GM12878 (cell line): Measurements from ENCODE around the gene PHACTR3. TPM values are rescaled to one million over a fixed set of nuclear protein-coding genes. Genes with fewer than 3 reads are reported as not detected.

ENCODE experiments used
- ATAC-seq: fragments of 200-7000 bp; cut with Tn5 transposase; 3 replicates; pipeline ENCODE4 v1.9.1; 2020; ENCODE audit warnings: mild to moderate bottlenecking, moderate library complexity
- BruUV-seq: library from RNA; stranded (reverse); fragments of 400-500 nt; replicated peaks from 2 replicates; lab custom pipeline; 2021; lab: Mats Ljungman, UMichigan
- CTCF ChIA-PET: fragments of 300-600 bp; sonication (Branson Sonifier 250); formaldehyde crosslinking; extraction: SDS; loops from one replicate; lab custom pipeline; 2021; ENCODE audit warnings: inconsistent platforms; lab: Yijun Ruan, JAX
- POLR2A ChIA-PET: fragments of 350-600 bp; formaldehyde crosslinking; extraction: SDS; loops from one replicate; lab custom pipeline; 2021; ENCODE audit warnings: inconsistent platforms; lab: Charles Lee
- RAD21 ChIA-PET: fragments of 300-600 bp; sonication (Branson Sonifier 250); formaldehyde crosslinking; loops from one replicate; lab custom pipeline; 2023; ENCODE audit warnings: antibody characterized with exemption; ENCODE audit not compliant: unreplicated experiment; lab: Charles Lee
- SMC1A ChIA-PET: fragments of 300-600 bp; sonication (Branson Sonifier 250); formaldehyde crosslinking; loops from one replicate; lab custom pipeline; 2023; ENCODE audit not compliant: unreplicated experiment, uncharacterized antibody; lab: Charles Lee
- DNase-seq: peaks from one replicate; pipeline ENCODE4 v3.0.0-alpha.2; 2011; ENCODE audit warnings: low read depth, low spot score
- FAIRE-seq: peaks from 3 replicates; lab custom pipeline; 2011; peaks lifted over from hg19 to GRCh38; lab: Jason Lieb, UNC
- H2AFZ ChIP-seq: 2 replicates; pipeline ENCODE4 v1.6.0; 2011; ENCODE audit warnings: low read depth, low read length, control low read depth; ENCODE audit not compliant: control insufficient read depth
- H3K27ac ChIP-seq: 2 replicates; pipeline ENCODE4 v1.5.1; 2011; ENCODE audit warnings: control low read depth; ENCODE audit not compliant: control insufficient read depth, insufficient read depth
- H3K27me3 ChIP-seq, 2 experiments: replicated peaks in 1 of 2; 2 replicates each; pipeline versions ENCODE4 v1.6.0 to v1.6.1; 2011; ENCODE audit warnings: low read length in 1 of 2; ENCODE audit not compliant: control insufficient read depth in 2 of 2, insufficient read depth in 2 of 2
- H3K36me3 ChIP-seq, 2 experiments: 2 replicates each; pipeline ENCODE4 v1.5.1; 2011; ENCODE audit warnings: low read length in 1 of 2; ENCODE audit not compliant: control insufficient read depth in 2 of 2, insufficient read depth in 2 of 2
- H3K4me1 ChIP-seq: 2 replicates; pipeline ENCODE4 v1.6.1; 2011; ENCODE audit warnings: mild to moderate bottlenecking, low read length, moderate library complexity, mixed read lengths; ENCODE audit not compliant: control insufficient read depth, insufficient read depth
- H3K4me2 ChIP-seq: 2 replicates; pipeline ENCODE4 v1.6.0; 2011; ENCODE audit warnings: control low read depth; ENCODE audit not compliant: control insufficient read depth, insufficient read depth
- H3K4me3 ChIP-seq: fragments of 200-600 bp; sonication (generic); 2 replicates; pipeline ENCODE4 v1.5.1; 2016
- H3K79me2 ChIP-seq: 2 replicates; pipeline ENCODE4 v1.6.0; 2011; ENCODE audit warnings: low read length; ENCODE audit not compliant: control insufficient read depth, insufficient read depth
- H3K9ac ChIP-seq: 2 replicates; pipeline ENCODE4 v1.8.0; 2011; ENCODE audit warnings: low read length, control low read depth, mixed read lengths; ENCODE audit not compliant: control insufficient read depth, insufficient read depth
- H3K9me3 ChIP-seq: replicated peaks from 3 replicates; pipeline ENCODE4 v1.5.1; 2011; ENCODE audit warnings: mild to moderate bottlenecking, low read length; ENCODE audit not compliant: control insufficient read depth, insufficient read depth
- H4K20me1 ChIP-seq: 2 replicates; pipeline ENCODE4 v1.6.0; 2011; ENCODE audit not compliant: control insufficient read depth, insufficient read depth
- ASH2L ChIP-seq: fragments of 300-600, 200-600 bp; sonication (generic); IDR thresholded peaks from 2 replicates; pipeline ENCODE4 v1.6.1; 2017; ENCODE audit warnings: low read depth, mild to moderate bottlenecking, borderline replicate concordance
- BACH1 ChIP-seq: fragments of 450-650 bp; IDR thresholded peaks from 2 replicates; pipeline ENCODE4 v1.6.1; 2017; ENCODE audit warnings: mild to moderate bottlenecking, borderline replicate concordance
- BMI1 ChIP-seq: fragments of 450-650 bp; IDR thresholded peaks from 2 replicates; pipeline ENCODE4 v1.6.1; 2016; ENCODE audit warnings: mild to moderate bottlenecking, moderate library complexity, borderline replicate concordance
- E4F1 ChIP-seq: fragments of 450-650 bp; IDR thresholded peaks from 2 replicates; pipeline ENCODE4 v1.6.1; 2018; ENCODE audit warnings: borderline replicate concordance, mild to moderate bottlenecking; ENCODE audit not compliant: partially characterized antibody
- GABPA ChIP-seq: IDR thresholded peaks from 2 replicates; pipeline ENCODE4 v1.6.1; 2014; ENCODE audit warnings: antibody characterized with exemption, low read depth, mild to moderate bottlenecking, inconsistent platforms
- KDM1A ChIP-seq: fragments of 200-600 bp; sonication (generic); IDR thresholded peaks from 2 replicates; pipeline ENCODE4 v1.6.1; 2016; ENCODE audit warnings: borderline replicate concordance
- NR2C1 ChIP-seq: fragments of 450-650 bp; IDR thresholded peaks from 2 replicates; pipeline ENCODE4 v1.6.1; 2017; ENCODE audit warnings: antibody characterized with exemption, mild to moderate bottlenecking, moderate library complexity
- NR2C2 ChIP-seq: IDR thresholded peaks from 2 replicates; pipeline ENCODE4 v1.6.1; 2011; ENCODE audit warnings: borderline replicate concordance, low read depth; ENCODE audit not compliant: control insufficient read depth, insufficient read length
- RB1 ChIP-seq: fragments of 450-650 bp; formaldehyde crosslinking; IDR thresholded peaks from 2 replicates; pipeline ENCODE4 v1.6.1; 2017; ENCODE audit warnings: mild to moderate bottlenecking, borderline replicate concordance
- RUNX3 ChIP-seq: IDR thresholded peaks from 2 replicates; pipeline ENCODE4 v1.6.1; 2012; ENCODE audit warnings: low read length, inconsistent platforms
- SMARCA5 ChIP-seq: fragments of 450-650 bp; IDR thresholded peaks from 2 replicates; pipeline ENCODE4 v1.6.1; 2017; ENCODE audit warnings: mild to moderate bottlenecking
- TAF1 ChIP-seq: IDR thresholded peaks from 2 replicates; pipeline ENCODE4 v1.6.1; 2011; ENCODE audit warnings: mild to moderate bottlenecking, low read depth, low read length, borderline replicate concordance
- ZBTB33 ChIP-seq: fragments of 450-650 bp; IDR thresholded peaks from 2 replicates; pipeline ENCODE4 v1.6.1; 2017; ENCODE audit warnings: mild to moderate bottlenecking
- WGBS: methylation state at CpG from one replicate; pipeline ENCODE4 v1.1.6; 2016; ENCODE audit warnings: low lambda C conversion rate; ENCODE audit not compliant: insufficient replicate concordance, insufficient coverage; ENCODE audit errors: missing lambda C conversion rate; 5-methylcytosine and 5-hydroxymethylcytosine counted together
- in situ Hi-C: fragments of 300-500 bp; cut with MboI; formaldehyde crosslinking; loops from 9 replicates; pipeline ENCODE4 v1.14.3; 2018; ENCODE audit warnings: mixed read lengths
- intact Hi-C: fragments of 100-400 bp; cut with micrococcal nuclease; formaldehyde crosslinking; loops from one replicate; pipeline ENCODE4 v1.14.2; 2022; ENCODE audit not compliant: unreplicated experiment
- polyA plus RNA-seq, 11 experiments: library from polyadenylated mRNA; depleted of rRNA in 4 of 11; unstranded in 6 of 11; stranded (reverse) in 5 of 11; fragments of >200 nt; fragmentation: Nextera tagmentation in 4 of 11; fragmentation: Illumina TruSeq in 1 of 11; extraction: Ambion mirVana in 4 of 11; extraction: Trizol in 1 of 11; gene quantifications; 1 replicate in 1 of 11; 2 replicates in 10 of 11; pipeline versions ENCODE4 v1.2.1 to v1.2.3, GENCODE V29; 2011 to 2016; ENCODE audit warnings: inconsistent platforms in 2 of 11, missing spikeins in 2 of 11, low read depth in 1 of 11
- total RNA-seq, 4 experiments: library from RNA; depleted of rRNA in 3 of 4; stranded (reverse); fragments of >200 nt in 3 of 4; fragmentation: Illumina TruSeq in 1 of 4; extraction: Trizol in 1 of 4; gene quantifications; 2 replicates each; pipeline versions ENCODE4 v1.2.1 to v1.2.3, GENCODE V29; 2013 to 2021
- TF ChIP-seq, protein P1 (sequence below): fragments of 450-650 bp; conservative IDR thresholded peaks from 2 replicates; pipeline ENCODE4 v1.6.1; 2017; ENCODE audit warnings: mild to moderate bottlenecking, moderate library complexity

PHACTR3 gene
- total and polyA plus RNA-seq, 10 of the 15 experiments (the other 5 are each of a cell fraction or from before 2014, with no cell fraction given): 0.17 to 2.7 (median 0.27) TPM; not detected in 1

GRCh38 chr20:59821788-59822187 lies 217.4 kb downstream of the PHACTR3 start:
- Histone ChIP-seq H3K4me1 (no peaks in the 10 kb centered on the region), H3K36me3 (no peaks in the 10 kb centered on the region), H3K4me3 (no peak overlapping the region), H3K27ac (no peak overlapping the region), H3K9ac (no peak overlapping the region), H3K27me3 (no peaks in the 10 kb centered on the region), H3K79me2 (no peaks in the 10 kb centered on the region), H4K20me1 (no peaks in the 10 kb centered on the region), H3K4me2 (no peak overlapping the region), H2AFZ (no peak overlapping the region), H3K9me3 (no peaks in the 10 kb centered on the region)
- FAIRE-seq: no peak
- intact Hi-C loops: no loop called here
- TF ChIP-seq NR2C1 (no peak), ASH2L (no peak), NR2C2 (no peak), TAF1 (no peak), RB1 (no peak), GABPA (no peak), BMI1 (no peak), ZBTB33 (no peak), RUNX3 (no peak), E4F1 (no peak), KDM1A (no peak), SMARCA5 (no peak), BACH1 (no peak)
- TF ChIP-seq, protein P1, sequence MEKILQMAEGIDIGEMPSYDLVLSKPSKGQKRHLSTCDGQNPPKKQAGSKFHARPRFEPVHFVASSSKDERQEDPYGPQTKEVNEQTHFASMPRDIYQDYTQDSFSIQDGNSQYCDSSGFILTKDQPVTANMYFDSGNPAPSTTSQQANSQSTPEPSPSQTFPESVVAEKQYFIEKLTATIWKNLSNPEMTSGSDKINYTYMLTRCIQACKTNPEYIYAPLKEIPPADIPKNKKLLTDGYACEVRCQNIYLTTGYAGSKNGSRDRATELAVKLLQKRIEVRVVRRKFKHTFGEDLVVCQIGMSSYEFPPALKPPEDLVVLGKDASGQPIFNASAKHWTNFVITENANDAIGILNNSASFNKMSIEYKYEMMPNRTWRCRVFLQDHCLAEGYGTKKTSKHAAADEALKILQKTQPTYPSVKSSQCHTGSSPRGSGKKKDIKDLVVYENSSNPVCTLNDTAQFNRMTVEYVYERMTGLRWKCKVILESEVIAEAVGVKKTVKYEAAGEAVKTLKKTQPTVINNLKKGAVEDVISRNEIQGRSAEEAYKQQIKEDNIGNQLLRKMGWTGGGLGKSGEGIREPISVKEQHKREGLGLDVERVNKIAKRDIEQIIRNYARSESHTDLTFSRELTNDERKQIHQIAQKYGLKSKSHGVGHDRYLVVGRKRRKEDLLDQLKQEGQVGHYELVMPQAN: no peak
- WGBS: 47% methylated on average over 3 of the region's 19 CpGs
- in situ Hi-C loops: loop anchor here (25.0 kb wide), 1 partner anchor 1259 kb away; no protein-coding TSS in a partner anchor
- ChIA-PET POLR2A (no interaction called here), SMC1A (no interaction called here), CTCF (no interaction called here), RAD21 (no interaction called here)
- DNase-seq: no peak
- no TSS peak for BruUV-seq
- ATAC-seq: no peak
